Measurements from ENCODE around the gene SDK2. TPM values are rescaled to one million over a fixed set of nuclear protein-coding genes. Genes with fewer than 3 reads are reported as not detected.

SDK2 gene
- polyA plus RNA-seq, 1 of the 3 experiments (the other 2 are of a cell fraction) = 0.02 TPM

DNA sequence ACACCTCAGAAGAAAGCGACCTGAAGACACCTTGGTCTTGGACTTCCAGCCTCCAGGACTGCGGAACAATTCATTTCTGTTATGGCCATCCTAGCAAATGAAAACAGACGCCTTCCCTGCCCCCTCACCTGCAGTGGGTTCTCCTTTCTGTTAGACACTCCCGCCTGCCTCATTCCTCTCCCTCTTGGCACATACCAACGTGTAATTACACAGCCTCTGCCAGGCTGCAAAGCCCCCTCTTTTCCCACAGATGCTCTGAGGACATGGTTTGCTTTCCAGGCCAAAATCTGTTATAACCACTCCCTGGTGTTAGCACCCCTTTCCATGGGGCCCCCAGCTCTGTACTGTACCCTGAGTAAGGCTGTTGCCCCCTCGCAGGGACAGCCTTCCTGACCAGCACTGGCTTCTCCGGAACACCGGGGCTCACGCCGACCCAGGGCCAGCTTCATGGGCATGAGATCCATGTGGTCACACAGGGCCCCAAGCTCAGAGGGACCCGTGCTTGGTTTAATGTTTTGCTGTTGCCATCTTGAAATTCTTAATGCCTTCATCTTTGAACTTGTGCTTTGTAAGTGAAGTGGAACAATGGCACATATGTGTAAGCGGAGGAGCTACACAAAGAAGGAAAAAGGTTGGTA, 64.1 kb downstream of the SDK2 start:
- Histone ChIP-seq H3F3A (replicated peaks; ENCODE audit: insufficient read depth) (no peaks in the 10 kb centered on the region), H3K36me3 (replicated peaks in 1 of 2; ENCODE audit: control insufficient read depth in 1 of 2, insufficient read depth in 2 of 2, low read length in 1 of 2) (no peaks in the 10 kb centered on the region), H3K9me2 (no peaks in the 10 kb centered on the region), H3K27ac (ENCODE audit: low read depth in 2 of 2, low read length in 1 of 2) (no peak overlapping the region), H4K20me1 (ENCODE audit: insufficient read depth) (no peaks in the 10 kb centered on the region), H3K79me2 (ENCODE audit: insufficient read depth) (no peaks in the 10 kb centered on the region), H3K4me3 (ENCODE audit: low read depth in 2 of 2, low read length in 1 of 2) (no peak overlapping the region), H2AFZ (ENCODE audit: low read depth) (no peak overlapping the region), H3K9me3 (no peaks in the 10 kb centered on the region; the same call in 1 of the 2 replicates), H3K27me3 (ENCODE audit: insufficient read depth) (no peaks in the 10 kb centered on the region), H3K9ac (no peak overlapping the region), H3K4me1 (ENCODE audit: control insufficient read depth in 1 of 2, insufficient read depth in 2 of 2, low read depth in 1 of 2, low read length in 1 of 2) (peaks cover 0 to 10% of the 10 kb centered on the region in 2 experiments; a peak in 1 of 4 replicates), H3K4me2 (no peak overlapping the region)
- 49% methylated on average over 12 of the region's 12 CpGs for whole genome bisulfite sequencing (ENCODE audit: low lambda C conversion rate)
- POLR2A ChIA-PET = no interaction called here
- CTCF ChIA-PET = interaction anchor here (1.3 to 4.0 kb wide), 4 partner anchors 9 to 151 kb away, joined by 3 to 25 read pairs (median 6); no protein-coding TSS in a partner anchor
- TF ChIP-seq EP300 (IDR thresholded peaks at IDR 0.05; ENCODE audit: borderline replicate concordance in 1 of 2, low read depth in 1 of 2, low read length in 1 of 2) = no peak
- no peak for TF ChIP-seq CHD2 (IDR thresholded peaks at IDR 0.05; ENCODE audit: low read length, partially characterized antibody)
- no peak for TF ChIP-seq GATA2 (CRISPR knock-in tag; IDR thresholded peaks at IDR 0.05)
- no peak for TF ChIP-seq EZH2phosphoT487 (IDR thresholded peaks at IDR 0.05; ENCODE audit: borderline replicate concordance, low read depth)
- no peak for TF ChIP-seq MXI1 (IDR thresholded peaks at IDR 0.05; ENCODE audit: low read depth, low read length)
- TF ChIP-seq FOSL2 (IDR thresholded peaks at IDR 0.05; ENCODE audit: borderline replicate concordance, low read depth) = no peak
- DNase-seq = no peak

DNA sequence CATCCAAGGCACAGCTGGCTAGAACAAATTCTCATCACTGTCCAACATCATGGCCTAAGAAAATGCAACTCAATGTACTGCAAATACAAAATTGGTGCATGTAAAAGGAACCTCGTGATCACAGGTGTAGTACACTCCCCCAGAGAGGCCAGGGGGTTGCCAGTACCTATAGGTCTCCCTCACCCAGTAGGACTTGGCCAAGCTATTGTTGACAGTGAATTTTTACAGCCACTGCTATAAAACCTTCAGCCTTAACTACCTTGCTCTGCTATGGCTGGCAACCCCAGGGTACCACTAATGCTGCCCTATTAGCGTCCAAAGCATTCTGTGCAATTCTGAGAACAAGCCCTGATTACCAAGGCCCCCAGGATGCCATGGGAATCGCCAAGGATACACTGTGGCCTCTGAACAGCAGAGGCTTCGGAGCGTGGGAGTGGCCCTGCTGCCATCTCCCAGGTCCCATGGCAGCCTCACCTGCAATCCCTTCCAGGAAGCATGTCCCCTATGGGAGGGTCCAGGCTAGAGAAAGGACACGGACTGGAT, 67.6 kb downstream of the SDK2 start:
- H3K4me2 ChIP-seq = no peak overlapping the region
- no peaks in the 10 kb centered on the region for H3K27me3 ChIP-seq (ENCODE audit: insufficient read depth)
- H2AFZ ChIP-seq (ENCODE audit: low read depth) = no peak overlapping the region
- H3K27ac ChIP-seq (ENCODE audit: low read depth in 2 of 2, low read length in 1 of 2) = no peak overlapping the region
- H3K9ac ChIP-seq = no peak overlapping the region
- H3K4me3 ChIP-seq (ENCODE audit: low read depth in 2 of 2, low read length in 1 of 2) = no peak overlapping the region
- no peaks in the 10 kb centered on the region for H3F3A ChIP-seq (replicated peaks; ENCODE audit: insufficient read depth)
- H3K36me3 ChIP-seq (replicated peaks in 1 of 2; ENCODE audit: control insufficient read depth in 1 of 2, insufficient read depth in 2 of 2, low read length in 1 of 2) = no peaks in the 10 kb centered on the region
- no peaks in the 10 kb centered on the region for H4K20me1 ChIP-seq (ENCODE audit: insufficient read depth)
- TF ChIP-seq RAD21 (IDR thresholded peaks at IDR 0.05; ENCODE audit: low read length) (no peak), SMC3 (IDR thresholded peaks at IDR 0.05; ENCODE audit: low read depth, low read length) (no peak), SIN3A (IDR thresholded peaks at IDR 0.05; ENCODE audit: borderline replicate concordance, low read depth, low read length) (no peak), YY1 (IDR thresholded peaks at IDR 0.05; ENCODE audit: low read depth) (no peak), POLR2AphosphoS5 (IDR thresholded peaks at IDR 0.05; ENCODE audit: low read depth, low read length) (no peak), FOSL2 (IDR thresholded peaks at IDR 0.05; ENCODE audit: borderline replicate concordance, low read depth) (no peak), MXI1 (IDR thresholded peaks at IDR 0.05; ENCODE audit: low read depth, low read length) (no peak), ELF1 (IDR thresholded peaks at IDR 0.05) (no peak), TAF1 (IDR thresholded peaks at IDR 0.05; ENCODE audit: borderline replicate concordance, low read depth, low read length) (no peak), RFX5 (IDR thresholded peaks at IDR 0.05; ENCODE audit: low read length) (no peak), NRF1 (IDR thresholded peaks at IDR 0.05; ENCODE audit: low read depth, low read length) (no peak), NFIC (IDR thresholded peaks at IDR 0.05; ENCODE audit: borderline replicate concordance) (no peak), JUND (IDR thresholded peaks at IDR 0.05) (no peak), RCOR1 (IDR thresholded peaks at IDR 0.05; ENCODE audit: low read length) (no peak), TEAD4 (IDR thresholded peaks at IDR 0.05; ENCODE audit: borderline replicate concordance, insufficient read depth) (no peak)
- TF ChIP-seq, protein P1, sequence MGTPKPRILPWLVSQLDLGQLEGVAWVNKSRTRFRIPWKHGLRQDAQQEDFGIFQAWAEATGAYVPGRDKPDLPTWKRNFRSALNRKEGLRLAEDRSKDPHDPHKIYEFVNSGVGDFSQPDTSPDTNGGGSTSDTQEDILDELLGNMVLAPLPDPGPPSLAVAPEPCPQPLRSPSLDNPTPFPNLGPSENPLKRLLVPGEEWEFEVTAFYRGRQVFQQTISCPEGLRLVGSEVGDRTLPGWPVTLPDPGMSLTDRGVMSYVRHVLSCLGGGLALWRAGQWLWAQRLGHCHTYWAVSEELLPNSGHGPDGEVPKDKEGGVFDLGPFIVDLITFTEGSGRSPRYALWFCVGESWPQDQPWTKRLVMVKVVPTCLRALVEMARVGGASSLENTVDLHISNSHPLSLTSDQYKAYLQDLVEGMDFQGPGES (IDR thresholded peaks at IDR 0.05; ENCODE audit: low read depth, low read length) = no peak
- TF ChIP-seq, protein P2, sequence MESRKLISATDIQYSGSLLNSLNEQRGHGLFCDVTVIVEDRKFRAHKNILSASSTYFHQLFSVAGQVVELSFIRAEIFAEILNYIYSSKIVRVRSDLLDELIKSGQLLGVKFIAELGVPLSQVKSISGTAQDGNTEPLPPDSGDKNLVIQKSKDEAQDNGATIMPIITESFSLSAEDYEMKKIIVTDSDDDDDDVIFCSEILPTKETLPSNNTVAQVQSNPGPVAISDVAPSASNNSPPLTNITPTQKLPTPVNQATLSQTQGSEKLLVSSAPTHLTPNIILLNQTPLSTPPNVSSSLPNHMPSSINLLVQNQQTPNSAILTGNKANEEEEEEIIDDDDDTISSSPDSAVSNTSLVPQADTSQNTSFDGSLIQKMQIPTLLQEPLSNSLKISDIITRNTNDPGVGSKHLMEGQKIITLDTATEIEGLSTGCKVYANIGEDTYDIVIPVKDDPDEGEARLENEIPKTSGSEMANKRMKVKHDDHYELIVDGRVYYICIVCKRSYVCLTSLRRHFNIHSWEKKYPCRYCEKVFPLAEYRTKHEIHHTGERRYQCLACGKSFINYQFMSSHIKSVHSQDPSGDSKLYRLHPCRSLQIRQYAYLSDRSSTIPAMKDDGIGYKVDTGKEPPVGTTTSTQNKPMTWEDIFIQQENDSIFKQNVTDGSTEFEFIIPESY (IDR thresholded peaks at IDR 0.05; ENCODE audit: borderline replicate concordance, low read depth) = no peak
- TF ChIP-seq, protein P3, sequence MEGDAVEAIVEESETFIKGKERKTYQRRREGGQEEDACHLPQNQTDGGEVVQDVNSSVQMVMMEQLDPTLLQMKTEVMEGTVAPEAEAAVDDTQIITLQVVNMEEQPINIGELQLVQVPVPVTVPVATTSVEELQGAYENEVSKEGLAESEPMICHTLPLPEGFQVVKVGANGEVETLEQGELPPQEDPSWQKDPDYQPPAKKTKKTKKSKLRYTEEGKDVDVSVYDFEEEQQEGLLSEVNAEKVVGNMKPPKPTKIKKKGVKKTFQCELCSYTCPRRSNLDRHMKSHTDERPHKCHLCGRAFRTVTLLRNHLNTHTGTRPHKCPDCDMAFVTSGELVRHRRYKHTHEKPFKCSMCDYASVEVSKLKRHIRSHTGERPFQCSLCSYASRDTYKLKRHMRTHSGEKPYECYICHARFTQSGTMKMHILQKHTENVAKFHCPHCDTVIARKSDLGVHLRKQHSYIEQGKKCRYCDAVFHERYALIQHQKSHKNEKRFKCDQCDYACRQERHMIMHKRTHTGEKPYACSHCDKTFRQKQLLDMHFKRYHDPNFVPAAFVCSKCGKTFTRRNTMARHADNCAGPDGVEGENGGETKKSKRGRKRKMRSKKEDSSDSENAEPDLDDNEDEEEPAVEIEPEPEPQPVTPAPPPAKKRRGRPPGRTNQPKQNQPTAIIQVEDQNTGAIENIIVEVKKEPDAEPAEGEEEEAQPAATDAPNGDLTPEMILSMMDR (IDR thresholded peaks at IDR 0.05) = no peak
- TF ChIP-seq, protein P4, sequence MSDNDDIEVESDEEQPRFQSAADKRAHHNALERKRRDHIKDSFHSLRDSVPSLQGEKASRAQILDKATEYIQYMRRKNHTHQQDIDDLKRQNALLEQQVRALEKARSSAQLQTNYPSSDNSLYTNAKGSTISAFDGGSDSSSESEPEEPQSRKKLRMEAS (IDR thresholded peaks at IDR 0.05; ENCODE audit: low read depth) = no peak
- no peaks in the 10 kb centered on the region for H3K79me2 ChIP-seq (ENCODE audit: insufficient read depth)
- CTCF ChIA-PET = interaction anchor here (1.2 to 4.0 kb wide), 3 partner anchors 11 to 13 kb away, joined by 3 to 25 read pairs (median 6); no protein-coding TSS in a partner anchor
- H3K4me1 ChIP-seq (ENCODE audit: control insufficient read depth in 1 of 2, insufficient read depth in 2 of 2, low read depth in 1 of 2, low read length in 1 of 2) = peaks cover 0 to 11% of the 10 kb centered on the region in 2 experiments; a peak in 1 of 4 replicates
- WGBS (ENCODE audit: low lambda C conversion rate) = 24% methylated on average over 6 of the region's 6 CpGs
- no peaks in the 10 kb centered on the region for H3K9me3 ChIP-seq
- no peak for DNase-seq
- POLR2A ChIA-PET = no interaction called here
- no peaks in the 10 kb centered on the region for H3K9me2 ChIP-seq
